HCT116 (cell line): Measurements from ENCODE around the gene CTNNA2.

Experiments
- JUND ChIP-seq: IDR thresholded peaks from 2 replicates; pipeline ENCODE4 v1.6.1; 2012
- TF ChIP-seq, protein P1 (sequence below), 3 experiments: fragments of 200-600 bp in 1 of 3; sonication (generic) in 1 of 3; IDR thresholded peaks in 2 of 3; conservative IDR thresholded peaks in 1 of 3; 2 replicates each; pipeline ENCODE4 v1.5.1; 2012 to 2017; ENCODE audit warnings: low read depth in 2 of 3, low read length in 2 of 3, antibody characterized with exemption in 1 of 3, borderline replicate concordance in 1 of 3, control low read depth in 1 of 3, mild to moderate bottlenecking in 1 of 3, mixed read lengths in 1 of 3, mixed run types in 1 of 3, moderate library complexity in 1 of 3; ENCODE audit not compliant: insufficient read depth in 1 of 3

DNA sequence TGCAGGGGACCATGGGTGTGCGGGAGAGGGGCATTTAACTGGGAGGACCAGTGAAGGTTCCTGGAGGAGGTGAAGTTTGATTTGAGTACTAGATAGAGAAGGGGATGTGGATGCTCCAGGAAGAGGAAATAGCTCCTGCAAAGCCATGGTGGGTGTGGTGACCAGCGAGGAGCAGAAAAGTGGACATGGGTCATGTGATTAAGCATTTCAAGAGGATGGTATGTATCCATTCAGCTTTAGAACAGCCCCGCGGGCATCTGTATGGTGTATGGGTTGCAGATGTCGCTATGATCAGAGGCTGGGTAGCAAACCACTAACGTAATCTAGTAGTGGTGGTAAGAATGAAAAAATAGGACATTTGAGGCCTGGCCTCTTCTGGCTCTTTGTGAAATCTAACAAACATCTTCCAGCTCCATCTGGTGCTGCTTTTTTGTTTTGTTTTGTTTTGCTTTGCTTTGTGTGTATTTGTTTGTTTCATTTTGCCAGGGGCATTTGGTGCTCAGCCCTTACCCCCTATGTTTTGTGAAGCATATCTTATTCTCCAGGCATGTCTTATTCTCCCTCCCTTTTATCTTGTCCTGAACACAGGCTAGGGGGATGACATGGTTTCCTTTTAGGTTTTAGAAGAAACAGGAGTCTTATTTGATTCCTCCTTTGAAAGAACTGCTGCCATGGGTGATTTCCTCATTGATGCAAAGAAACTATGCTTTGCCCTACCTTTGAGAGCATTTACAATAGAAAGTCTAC, 565.6 kb downstream of the CTNNA2 start:
- TF ChIP-seq JUND = no peak
- TF ChIP-seq, protein P1, sequence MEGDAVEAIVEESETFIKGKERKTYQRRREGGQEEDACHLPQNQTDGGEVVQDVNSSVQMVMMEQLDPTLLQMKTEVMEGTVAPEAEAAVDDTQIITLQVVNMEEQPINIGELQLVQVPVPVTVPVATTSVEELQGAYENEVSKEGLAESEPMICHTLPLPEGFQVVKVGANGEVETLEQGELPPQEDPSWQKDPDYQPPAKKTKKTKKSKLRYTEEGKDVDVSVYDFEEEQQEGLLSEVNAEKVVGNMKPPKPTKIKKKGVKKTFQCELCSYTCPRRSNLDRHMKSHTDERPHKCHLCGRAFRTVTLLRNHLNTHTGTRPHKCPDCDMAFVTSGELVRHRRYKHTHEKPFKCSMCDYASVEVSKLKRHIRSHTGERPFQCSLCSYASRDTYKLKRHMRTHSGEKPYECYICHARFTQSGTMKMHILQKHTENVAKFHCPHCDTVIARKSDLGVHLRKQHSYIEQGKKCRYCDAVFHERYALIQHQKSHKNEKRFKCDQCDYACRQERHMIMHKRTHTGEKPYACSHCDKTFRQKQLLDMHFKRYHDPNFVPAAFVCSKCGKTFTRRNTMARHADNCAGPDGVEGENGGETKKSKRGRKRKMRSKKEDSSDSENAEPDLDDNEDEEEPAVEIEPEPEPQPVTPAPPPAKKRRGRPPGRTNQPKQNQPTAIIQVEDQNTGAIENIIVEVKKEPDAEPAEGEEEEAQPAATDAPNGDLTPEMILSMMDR (IDR thresholded peaks at IDR 0.05 in 2 of 3, conservative IDR thresholded peaks at IDR 0.05 in 1 of 3; ENCODE audit: borderline replicate concordance in 1 of 3, insufficient read depth in 1 of 3, low read depth in 2 of 3, low read length in 2 of 3) = no peak
